ENCODE measurements around the gene GPD1L.

GRCh38 chr3:32089476-32089875 lies 16.9 kb upstream of the GPD1L start:
- TF ChIP-seq STAT3 (IDR thresholded peaks at IDR 0.05; ENCODE audit: low read depth, low read length) (no peak), CTCF (IDR thresholded peaks at IDR 0.05 in 2 of 3, conservative IDR thresholded peaks at IDR 0.05 in 1 of 3; ENCODE audit: control insufficient read depth in 2 of 3, extremely low read depth in 1 of 3, insufficient read depth in 1 of 3, low read depth in 3 of 3, low read length in 3 of 3) (no peak), POLR2AphosphoS2 (IDR thresholded peaks at IDR 0.05; ENCODE audit: low read depth, low read length) (no peak), SMC3 (IDR thresholded peaks at IDR 0.05; ENCODE audit: borderline replicate concordance, low read length) (no peak), NFYB (IDR thresholded peaks at IDR 0.05; ENCODE audit: insufficient read depth, low read depth, low read length) (no peak), RELA (IDR thresholded peaks at IDR 0.05; ENCODE audit: borderline replicate concordance, partially characterized antibody) (no peak), PRDM15 (CRISPR knock-in tag; IDR thresholded peaks at IDR 0.05) (no peak), NFIC (IDR thresholded peaks at IDR 0.05; ENCODE audit: low read depth, low read length) (no peak), TCF3 (IDR thresholded peaks at IDR 0.05; ENCODE audit: borderline replicate concordance, insufficient read depth, low read depth, low read length) (no peak), RELB (IDR thresholded peaks at IDR 0.05; ENCODE audit: low read depth) (no peak), ZNF274 (IDR thresholded peaks at IDR 0.05; ENCODE audit: insufficient read depth, insufficient read length) (no peak)
- TF ChIP-seq, protein P1, sequence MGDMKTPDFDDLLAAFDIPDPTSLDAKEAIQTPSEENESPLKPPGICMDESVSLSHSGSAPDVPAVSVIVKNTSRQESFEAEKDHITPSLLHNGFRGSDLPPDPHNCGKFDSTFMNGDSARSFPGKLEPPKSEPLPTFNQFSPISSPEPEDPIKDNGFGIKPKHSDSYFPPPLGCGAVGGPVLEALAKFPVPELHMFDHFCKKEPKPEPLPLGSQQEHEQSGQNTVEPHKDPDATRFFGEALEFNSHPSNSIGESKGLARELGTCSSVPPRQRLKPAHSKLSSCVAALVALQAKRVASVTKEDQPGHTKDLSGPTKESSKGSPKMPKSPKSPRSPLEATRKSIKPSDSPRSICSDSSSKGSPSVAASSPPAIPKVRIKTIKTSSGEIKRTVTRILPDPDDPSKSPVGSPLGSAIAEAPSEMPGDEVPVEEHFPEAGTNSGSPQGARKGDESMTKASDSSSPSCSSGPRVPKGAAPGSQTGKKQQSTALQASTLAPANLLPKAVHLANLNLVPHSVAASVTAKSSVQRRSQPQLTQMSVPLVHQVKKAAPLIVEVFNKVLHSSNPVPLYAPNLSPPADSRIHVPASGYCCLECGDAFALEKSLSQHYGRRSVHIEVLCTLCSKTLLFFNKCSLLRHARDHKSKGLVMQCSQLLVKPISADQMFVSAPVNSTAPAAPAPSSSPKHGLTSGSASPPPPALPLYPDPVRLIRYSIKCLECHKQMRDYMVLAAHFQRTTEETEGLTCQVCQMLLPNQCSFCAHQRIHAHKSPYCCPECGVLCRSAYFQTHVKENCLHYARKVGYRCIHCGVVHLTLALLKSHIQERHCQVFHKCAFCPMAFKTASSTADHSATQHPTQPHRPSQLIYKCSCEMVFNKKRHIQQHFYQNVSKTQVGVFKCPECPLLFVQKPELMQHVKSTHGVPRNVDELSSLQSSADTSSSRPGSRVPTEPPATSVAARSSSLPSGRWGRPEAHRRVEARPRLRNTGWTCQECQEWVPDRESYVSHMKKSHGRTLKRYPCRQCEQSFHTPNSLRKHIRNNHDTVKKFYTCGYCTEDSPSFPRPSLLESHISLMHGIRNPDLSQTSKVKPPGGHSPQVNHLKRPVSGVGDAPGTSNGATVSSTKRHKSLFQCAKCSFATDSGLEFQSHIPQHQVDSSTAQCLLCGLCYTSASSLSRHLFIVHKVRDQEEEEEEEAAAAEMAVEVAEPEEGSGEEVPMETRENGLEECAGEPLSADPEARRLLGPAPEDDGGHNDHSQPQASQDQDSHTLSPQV (IDR thresholded peaks at IDR 0.05), result no peak

All from GM12878 (cell line).